GM21529 (cell line): ENCODE measurements around the gene PLA2G6.

Experiments used
- ATAC-seq: cut with Tn5 transposase; IDR thresholded peaks from one replicate; pipeline ENCODE4 v1.9.1; 2021; ENCODE audit not compliant: unreplicated experiment

The PLA2G6 gene, protein sequence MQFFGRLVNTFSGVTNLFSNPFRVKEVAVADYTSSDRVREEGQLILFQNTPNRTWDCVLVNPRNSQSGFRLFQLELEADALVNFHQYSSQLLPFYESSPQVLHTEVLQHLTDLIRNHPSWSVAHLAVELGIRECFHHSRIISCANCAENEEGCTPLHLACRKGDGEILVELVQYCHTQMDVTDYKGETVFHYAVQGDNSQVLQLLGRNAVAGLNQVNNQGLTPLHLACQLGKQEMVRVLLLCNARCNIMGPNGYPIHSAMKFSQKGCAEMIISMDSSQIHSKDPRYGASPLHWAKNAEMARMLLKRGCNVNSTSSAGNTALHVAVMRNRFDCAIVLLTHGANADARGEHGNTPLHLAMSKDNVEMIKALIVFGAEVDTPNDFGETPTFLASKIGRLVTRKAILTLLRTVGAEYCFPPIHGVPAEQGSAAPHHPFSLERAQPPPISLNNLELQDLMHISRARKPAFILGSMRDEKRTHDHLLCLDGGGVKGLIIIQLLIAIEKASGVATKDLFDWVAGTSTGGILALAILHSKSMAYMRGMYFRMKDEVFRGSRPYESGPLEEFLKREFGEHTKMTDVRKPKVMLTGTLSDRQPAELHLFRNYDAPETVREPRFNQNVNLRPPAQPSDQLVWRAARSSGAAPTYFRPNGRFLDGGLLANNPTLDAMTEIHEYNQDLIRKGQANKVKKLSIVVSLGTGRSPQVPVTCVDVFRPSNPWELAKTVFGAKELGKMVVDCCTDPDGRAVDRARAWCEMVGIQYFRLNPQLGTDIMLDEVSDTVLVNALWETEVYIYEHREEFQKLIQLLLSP

GRCh38 chr22:38181453-38182200 is at the start of gene PLA2G6:
PLA2G6 (minus strand) TSS chr22:38181830; CDS start chr22:38169426, 12,404 bp downstream.
- peak; percentile 78 for ATAC-seq

- no peak for ATAC-seq
Observed at GRCh38 chr22:38230916-38231315, 49.3 kb upstream of the PLA2G6 start.

- no peak for ATAC-seq
Observed at GRCh38 chr22:38230108-38230825, 48.6 kb upstream of the PLA2G6 start.

DNA sequence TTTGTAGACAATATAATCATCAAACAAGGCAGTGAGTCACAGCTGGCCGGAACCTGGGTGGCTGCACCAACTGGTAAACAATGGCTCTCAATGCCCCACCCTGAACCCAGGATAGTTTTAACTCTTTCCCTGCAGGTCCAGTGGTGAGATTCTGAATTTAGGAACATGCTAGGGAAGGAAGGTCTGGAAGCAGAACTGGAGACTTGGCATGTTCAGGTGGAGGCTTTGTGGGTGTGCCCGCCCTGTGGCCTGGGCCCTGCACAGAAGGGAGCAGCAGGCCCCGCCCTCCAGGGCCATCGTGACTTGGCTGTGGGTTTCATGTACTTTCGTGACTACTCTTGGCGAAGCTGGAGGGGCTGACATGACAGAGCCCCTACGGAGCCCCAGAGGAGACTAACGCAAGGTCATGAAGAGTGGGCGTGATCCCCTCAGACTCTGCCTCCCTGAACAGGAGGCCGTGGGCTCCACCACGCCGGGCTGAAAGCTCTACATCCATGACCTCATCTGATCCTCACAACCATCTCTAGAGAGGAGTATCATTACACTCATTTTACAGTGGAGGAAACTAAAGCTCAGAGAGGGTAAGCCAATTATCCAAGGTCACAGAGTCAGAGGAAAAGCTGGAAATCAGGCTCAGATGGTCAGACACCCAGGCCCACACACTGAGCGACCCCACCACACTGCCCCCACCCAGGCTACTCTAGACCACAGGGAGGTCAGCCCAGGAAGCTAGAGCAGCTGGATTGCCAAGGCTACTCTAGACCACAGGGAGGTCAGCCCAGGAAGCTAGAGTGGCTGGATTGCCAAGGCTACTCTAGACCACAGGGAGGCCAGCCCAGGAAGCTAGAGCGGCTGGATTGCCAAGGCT is 47.5 kb upstream of the PLA2G6 start:
- ATAC-seq, result no peak

DNA sequence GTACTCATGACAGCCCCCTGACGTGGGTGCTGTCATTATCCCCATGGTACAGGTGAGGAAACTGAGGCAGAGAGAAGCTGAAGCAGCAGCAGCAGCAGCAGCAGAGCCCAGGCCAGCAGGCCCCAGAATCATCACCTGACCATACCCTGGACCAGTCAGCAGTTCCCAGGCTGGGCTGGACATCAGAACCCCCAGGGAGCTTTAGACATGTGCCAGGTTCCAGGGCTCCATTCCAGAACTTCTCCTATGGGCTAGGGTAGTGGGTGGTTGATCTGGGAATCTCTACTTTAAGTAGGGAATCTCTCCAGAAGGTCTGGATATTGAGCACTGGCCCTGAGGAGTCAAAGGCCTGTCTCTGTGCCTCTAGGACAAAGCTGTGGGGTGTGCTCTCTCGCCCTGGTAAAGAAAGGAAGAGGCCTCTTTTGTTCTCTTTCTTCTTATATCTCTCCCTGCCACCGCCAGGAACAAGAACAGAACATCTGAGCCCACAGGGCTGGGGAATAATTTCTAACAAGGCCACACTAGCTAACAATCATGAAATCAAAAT is 46.8 kb upstream of the PLA2G6 start:
- ATAC-seq, result no peak

DNA sequence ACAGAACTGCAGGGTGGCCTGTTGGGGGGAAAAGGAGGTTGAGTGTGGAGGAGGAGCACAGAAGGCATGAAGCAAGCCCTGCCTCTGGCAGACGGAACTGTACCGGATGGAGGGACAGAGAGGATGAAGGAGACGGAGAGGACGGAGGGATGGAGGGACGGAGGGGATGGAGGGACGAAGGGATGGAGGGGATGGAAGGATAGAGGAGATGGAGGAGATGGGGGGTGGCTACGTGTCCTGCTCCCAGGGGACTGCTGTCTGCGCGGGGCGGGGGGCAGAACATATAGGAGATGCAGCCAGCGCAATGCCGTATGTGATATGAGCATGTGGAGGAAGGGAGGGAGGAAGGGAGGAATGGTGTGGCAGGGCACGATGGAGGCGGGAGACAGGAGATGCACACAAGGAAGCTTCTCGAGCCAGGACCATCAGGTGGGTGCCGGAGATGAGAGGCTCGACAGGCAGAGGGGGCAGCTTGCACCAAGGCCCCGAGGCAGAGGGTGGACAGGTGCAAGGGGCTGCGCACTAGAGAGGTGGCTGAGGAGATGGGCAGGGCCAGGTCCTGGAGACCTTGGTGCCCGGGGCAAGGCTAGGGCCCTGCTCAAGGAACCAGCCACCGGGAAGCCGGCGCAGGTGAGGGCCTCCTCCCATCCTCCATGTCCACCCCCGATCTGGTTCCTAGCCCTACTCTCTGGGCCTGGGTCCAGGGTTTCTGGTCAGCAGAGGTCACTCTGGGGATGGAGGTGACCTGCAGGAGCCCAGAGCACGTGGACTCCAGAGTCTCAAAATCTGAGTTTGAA is 45.4 kb upstream of the PLA2G6 start:
- no peak for ATAC-seq

DNA sequence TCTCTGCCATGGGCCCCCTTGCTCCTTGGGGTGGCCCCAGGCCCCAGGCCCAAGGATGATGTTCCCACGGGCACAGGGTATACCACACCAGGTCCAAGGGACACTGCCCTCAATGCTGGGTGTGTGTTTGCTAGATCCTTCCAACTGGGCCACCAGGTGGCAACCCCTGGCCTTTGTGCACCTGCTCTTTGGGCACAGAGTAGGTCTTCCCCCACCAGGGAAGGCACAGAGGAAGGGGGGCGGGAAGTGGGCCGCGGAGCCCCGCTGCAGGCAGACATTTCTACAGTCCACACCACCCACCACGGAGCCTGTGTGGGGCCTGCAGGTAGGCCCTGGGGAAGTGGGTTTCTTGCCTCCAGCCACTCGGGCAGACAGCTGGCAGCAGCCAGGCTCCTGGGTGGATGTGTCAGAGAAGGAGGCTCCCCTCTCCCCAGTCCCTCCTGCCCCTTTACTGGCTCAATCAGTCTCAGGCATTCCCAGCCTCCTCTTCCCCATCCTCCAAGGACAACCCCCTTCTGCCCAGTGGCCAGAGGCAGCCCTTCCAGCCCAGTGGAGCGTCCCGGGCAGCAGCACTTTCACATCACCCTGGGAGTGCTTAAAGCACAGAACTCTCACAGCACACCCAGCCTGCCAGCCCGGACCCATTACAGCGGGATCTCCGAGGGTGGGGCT is 41.8 kb upstream of the PLA2G6 start:
- no peak for ATAC-seq

- ATAC-seq, result no peak
Observed at GRCh38 chr22:38222797-38223119, 41.1 kb upstream of the PLA2G6 start.

DNA sequence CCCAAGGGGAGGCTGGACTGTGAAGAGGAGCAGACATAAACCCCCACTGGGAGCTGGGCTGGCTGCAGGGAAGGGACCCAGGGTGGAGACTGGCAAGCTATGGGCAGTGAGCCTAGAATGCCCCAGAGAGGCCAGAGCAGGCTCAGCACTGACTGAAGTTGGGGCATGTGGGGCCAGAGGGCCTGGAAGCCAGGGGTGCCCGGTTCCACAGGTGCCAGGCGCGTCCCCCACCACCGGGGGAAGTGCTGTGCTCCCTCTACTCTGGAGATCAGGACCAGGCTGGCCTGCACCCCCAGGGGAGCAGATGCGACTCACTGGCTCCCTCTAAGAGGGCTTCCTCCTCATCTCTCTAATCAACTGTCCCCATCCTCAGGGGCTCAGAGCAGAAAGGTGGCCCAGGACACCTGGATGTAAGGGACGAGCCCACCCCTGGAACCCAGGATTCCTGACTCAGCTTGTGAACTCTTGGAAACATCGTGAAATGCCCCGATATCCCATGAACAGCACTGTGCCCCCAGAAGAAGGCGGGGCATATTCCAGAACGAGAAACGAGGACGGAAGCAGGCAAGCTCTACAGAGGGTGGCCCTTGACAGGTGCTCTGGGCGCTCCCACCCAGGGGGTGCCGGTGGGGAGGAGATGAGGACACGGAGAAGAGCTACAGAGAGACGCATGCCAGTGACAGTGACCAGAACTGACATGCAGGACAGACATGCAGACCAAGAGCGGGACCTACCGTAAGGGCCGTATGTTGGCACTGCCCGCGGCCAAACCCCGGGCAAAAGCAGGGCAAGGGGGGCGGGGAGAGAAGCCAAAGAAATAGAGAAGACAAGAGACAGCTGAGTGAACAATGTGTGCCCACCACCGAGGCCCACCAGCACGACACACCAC is 40.5 kb upstream of the PLA2G6 start:
- no peak for ATAC-seq

DNA sequence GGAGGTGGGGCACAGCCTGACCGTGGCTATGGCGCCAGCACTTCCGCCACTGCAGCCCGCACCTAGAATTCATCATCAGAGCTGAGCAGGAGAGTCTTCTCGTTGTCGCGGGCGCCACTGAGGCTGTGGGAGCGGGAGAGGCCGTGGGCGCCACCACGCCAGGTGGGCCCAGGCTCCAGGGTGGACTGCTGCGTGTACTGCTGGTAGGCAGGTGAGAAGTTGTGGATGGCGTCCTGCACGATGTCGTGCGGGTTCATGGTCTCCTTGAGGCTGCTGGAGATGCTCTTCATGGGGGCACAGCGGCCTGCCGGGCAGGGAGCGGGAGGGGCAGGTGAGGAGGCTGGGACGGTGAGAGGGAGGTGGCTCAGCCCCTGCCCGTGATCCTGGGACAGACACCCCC is 39.8 kb upstream of the PLA2G6 start:
- no peak for ATAC-seq

DNA sequence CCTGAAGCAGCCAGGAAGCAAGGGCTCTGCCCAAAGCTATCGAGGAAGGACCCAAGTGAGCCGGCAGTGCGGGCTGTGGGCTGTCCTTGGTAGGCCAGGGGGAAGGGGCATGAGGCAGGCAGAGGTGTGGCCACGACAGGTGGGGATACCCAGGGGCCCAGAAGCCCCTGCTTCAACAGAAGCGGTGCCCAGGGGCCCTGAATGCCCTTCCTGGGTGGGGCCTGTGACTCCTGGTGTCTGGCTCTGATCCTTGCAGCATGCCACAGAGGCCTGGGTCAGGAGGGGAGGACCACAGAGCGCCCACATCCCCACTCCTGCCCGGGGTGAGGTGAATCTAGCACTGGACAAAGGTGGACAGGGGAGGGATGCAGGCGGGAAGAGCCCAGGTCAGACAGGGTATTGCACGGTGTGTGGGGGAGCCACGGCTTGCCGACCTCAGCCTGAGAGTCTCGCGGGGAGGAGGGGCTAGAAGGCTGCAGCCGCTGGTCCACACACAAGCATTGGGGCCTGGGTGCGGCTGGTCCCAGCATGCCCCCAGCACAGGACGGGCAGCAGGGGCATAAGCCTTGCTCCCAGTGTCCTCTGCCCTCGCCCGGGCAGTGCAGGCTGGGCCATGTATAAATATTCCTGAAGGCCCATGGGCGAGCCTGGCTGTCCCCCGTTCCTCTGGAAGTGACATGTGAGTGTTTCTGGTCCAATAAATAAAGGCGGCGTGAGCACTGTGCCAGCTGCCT is 39.2 kb upstream of the PLA2G6 start:
- ATAC-seq, result no peak

GRCh38 chr22:38220163-38220562 is 38.5 kb upstream of the PLA2G6 start:
- no peak for ATAC-seq

DNA sequence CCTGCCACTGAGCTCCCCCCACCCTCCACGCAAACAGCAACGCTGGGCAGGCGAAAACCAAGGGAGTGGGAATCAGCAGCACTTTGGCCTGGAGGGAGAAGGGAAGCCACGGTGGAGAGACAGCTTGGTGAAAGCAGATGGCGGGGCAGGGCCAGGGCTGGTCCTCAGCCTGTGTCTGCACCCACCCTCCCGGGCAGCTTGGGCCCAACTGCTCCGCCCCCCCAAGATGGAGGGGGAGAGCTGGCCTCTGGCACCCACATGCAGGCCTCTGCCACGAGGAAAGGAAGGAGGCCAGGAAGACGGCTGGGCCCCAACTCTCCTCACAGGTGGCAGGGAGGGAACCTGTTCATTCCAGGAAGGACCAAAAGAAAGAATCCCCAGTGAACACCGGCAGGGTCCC is 38.0 kb upstream of the PLA2G6 start:
- ATAC-seq, result no peak

DNA sequence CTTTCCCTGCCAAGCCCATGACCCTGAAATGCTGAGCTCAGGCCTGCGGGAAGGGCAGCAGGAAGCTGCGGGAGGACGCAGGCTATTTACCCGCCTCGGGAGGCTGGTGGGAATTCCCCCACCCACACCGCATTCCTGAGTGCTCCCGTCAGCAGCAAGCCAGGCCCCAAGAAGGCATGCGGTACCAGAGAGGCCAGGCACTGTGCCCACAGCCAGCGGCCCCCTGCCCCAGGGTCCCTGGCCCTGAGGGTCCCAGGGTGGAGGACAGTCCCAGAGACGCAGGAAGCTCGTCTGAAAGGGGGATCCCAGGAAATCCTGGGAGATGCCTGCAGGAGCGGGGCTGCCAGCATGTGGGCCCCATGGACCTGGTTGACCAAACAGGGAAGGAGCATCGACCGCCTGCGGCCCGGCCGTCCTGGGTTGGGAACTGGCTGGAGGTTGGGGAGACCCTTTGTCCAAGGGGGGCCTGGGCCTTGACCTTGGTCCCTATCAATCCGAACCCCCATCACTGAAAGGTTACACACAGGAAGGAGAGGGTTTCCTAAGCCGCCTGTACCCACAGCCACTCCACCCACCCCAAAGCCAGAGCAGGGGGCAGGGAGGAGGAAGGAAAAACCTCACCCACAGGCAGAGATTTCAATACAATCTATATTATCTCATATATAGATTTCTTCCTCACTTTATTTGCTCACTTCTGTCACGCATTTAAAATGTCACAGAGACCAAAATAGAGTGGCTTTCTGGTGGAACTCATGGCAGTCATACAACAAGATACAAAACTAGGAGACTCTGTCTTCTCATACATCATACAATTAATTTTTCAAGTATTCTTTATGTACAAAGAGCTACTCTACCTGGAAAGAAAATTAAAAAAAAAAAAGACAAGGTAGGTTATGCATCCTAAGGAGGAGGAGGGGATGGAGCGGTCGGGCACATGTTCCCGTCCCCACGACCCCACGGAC is 37.3 kb upstream of the PLA2G6 start:
- no peak for ATAC-seq

DNA sequence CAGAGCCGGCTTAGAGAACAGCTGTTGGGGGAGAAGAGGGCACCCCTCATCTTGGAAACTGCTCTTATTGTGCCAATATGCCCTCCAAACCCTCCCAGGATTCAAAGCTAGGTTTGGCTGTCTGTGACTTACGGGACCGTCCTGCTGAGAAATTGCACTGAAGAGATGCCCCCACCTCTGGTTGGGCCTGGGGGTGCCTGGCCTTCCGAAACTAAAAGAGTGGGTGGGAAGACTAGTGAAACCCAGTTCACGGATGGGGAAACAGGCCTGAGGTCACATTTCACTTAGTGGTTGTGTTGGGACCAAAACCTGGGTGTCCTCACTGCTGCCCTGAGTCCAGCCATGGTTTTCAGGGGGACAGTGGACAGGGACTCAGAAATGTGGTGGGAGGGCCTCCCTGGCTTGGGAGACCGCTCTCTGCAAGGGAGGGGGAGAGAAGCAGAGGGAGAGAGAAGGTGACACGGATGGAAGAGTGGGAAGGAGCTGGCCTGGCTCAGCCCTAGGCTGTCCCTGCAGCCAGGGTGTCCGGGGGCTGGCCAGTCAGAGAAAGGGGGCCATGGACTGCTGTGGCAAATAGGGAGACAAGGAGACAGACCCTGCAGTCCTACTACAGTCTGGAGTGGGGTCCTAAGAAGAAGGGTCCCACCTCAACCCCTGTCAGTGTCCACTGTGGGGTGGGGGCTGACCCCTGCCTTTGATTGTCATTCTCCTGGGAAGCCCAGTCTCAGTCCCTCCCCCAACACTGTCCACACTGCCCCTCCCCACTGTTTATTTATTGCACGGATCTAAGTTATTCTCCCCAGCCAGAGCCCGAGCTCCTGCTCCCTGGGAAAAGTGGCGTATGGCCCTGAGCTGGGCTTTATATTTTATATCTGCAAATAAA is 33.8 kb upstream of the PLA2G6 start:
- no peak for ATAC-seq
